ENCODE measurements around the gene TMEM200C. TPM values are rescaled to one million over a fixed set of nuclear protein-coding genes. Genes with fewer than 3 reads are reported as not detected.

Gene TMEM200C
- total and polyA plus RNA-seq, 9 donors, result 0.15 to 7.4 (median 0.80) TPM

DNA sequence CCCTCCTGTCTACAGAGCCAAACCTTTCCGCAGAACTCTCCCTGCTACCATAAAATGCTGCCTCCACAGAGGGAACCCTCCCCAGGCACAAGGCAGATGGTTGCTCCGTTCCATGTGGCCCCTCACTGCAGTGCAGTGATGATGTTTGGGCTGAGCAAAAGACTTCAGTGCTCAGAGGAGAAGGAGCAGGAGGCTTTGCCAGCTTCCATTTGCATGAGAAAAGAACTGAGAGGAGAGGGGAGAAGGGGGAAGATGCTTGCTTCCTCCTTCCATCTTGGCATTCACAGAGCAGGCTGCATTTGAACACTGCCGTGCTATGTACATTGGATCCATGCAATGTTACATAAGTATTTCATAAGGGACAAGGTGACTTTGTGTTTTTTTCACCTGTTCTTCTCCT lies 46.6 kb upstream of the TMEM200C start:
- intact Hi-C loops (cut with DNase I), result no loop called here
- TF ChIP-seq POLR2A (IDR thresholded peaks at IDR 0.05) (no peak), EP300 (IDR thresholded peaks at IDR 0.05) (no peak)
- TF ChIP-seq, protein P1, sequence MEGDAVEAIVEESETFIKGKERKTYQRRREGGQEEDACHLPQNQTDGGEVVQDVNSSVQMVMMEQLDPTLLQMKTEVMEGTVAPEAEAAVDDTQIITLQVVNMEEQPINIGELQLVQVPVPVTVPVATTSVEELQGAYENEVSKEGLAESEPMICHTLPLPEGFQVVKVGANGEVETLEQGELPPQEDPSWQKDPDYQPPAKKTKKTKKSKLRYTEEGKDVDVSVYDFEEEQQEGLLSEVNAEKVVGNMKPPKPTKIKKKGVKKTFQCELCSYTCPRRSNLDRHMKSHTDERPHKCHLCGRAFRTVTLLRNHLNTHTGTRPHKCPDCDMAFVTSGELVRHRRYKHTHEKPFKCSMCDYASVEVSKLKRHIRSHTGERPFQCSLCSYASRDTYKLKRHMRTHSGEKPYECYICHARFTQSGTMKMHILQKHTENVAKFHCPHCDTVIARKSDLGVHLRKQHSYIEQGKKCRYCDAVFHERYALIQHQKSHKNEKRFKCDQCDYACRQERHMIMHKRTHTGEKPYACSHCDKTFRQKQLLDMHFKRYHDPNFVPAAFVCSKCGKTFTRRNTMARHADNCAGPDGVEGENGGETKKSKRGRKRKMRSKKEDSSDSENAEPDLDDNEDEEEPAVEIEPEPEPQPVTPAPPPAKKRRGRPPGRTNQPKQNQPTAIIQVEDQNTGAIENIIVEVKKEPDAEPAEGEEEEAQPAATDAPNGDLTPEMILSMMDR (IDR thresholded peaks at IDR 0.05), result no peak
- DNase-seq, result no peak
- no peak overlapping the region for H3K27ac ChIP-seq
- 36 to 49% (median 46%) methylated on average over 3 of the region's 3 CpGs for WGBS, 3 donors
- H3K4me1 ChIP-seq (ENCODE audit: insufficient read depth), result no peaks in the 10 kb centered on the region
- no peak overlapping the region for H3K4me3 ChIP-seq
- H3K36me3 ChIP-seq, result no peaks in the 10 kb centered on the region
- no peaks in the 10 kb centered on the region for H3K9me3 ChIP-seq
- no peaks in the 10 kb centered on the region for H3K27me3 ChIP-seq

DNA sequence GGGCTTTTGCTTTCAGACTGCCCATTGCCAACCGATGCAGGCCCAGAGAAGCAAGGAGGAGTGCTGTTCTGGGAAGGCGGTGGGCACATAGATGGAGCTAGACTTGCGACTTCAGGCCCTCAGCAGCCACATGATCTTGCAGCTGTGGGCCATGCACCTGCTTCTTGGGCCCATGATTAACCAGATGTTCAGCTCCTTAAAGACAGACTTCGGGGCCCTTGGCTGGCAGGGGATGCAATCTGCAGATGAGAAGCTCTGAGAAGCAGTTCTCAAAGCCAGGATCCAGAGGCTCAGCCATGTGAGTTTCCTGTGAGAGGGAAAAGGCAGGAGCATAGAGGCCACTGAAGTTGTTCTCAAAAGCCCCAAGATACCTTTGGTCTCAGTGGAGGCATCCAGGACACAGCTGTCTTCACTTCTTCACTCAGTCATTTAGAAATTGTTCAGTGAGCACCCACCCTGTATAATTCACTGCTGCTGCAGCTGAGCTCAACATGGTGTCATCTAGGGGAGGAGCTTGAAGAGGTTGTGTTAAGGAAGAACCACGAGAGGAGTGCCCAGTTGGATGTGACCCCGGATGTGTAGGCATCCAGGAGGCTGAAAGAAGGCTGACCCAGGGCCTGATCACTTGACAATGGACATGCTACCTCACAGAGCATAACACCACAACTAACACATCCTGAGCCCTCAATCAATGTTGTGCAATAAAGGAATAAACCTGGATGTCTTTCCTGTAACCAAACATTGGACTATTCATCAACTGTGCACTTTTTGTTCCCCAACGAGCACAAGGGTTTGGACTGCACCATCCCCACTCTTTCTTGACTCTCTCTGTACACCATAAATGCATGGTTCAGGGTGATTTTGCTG lies 44.7 kb upstream of the TMEM200C start:
- no peaks in the 10 kb centered on the region for H3K36me3 ChIP-seq
- WGBS, 3 donors, result 88 to 92% (median 92%) methylated on average over 7 of the region's 7 CpGs
- intact Hi-C loops (cut with DNase I), result no loop called here
- no peak overlapping the region for H3K27ac ChIP-seq
- TF ChIP-seq EP300 (IDR thresholded peaks at IDR 0.05), result no peak
- TF ChIP-seq, protein P1 (IDR thresholded peaks at IDR 0.05), result no peak
- TF ChIP-seq POLR2A (IDR thresholded peaks at IDR 0.05), result no peak
- no peak overlapping the region for H3K4me3 ChIP-seq
- H3K9me3 ChIP-seq, result no peaks in the 10 kb centered on the region
- no peaks in the 10 kb centered on the region for H3K4me1 ChIP-seq (ENCODE audit: insufficient read depth)
- no peaks in the 10 kb centered on the region for H3K27me3 ChIP-seq
- no peak for DNase-seq

DNA sequence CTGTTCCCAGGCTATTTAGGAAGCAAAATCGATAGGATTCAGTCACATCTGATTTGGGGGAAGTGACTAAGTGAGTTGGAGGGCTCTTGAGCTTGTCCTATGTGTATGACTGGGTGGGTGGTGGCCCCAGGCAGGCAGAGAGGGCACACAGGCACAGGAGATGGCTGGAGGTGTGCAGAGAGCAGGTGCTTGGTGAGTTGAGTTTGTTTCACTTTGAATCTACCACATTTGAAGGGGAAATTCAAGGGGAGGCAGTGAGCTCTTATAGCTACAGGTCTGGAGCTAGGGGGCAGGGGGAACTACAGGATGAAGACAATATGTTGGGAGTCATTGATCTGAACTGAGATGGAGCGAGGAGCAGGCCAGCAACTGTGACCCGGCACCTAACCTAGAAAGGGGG lies 42.5 kb upstream of the TMEM200C start:
- Histone ChIP-seq H3K36me3 (no peaks in the 10 kb centered on the region), H3K27ac (no peak overlapping the region), H3K9me3 (no peaks in the 10 kb centered on the region), H3K4me3 (no peak overlapping the region), H3K27me3 (no peaks in the 10 kb centered on the region), H3K4me1 (ENCODE audit: insufficient read depth) (no peaks in the 10 kb centered on the region)
- 88 to 92% (median 91%) methylated on average over 3 of the region's 3 CpGs for WGBS, 3 donors
- intact Hi-C loops (cut with DNase I), result no loop called here
- DNase-seq, result no peak
- TF ChIP-seq, protein P1 (IDR thresholded peaks at IDR 0.05), result no peak
- TF ChIP-seq POLR2A (IDR thresholded peaks at IDR 0.05) (no peak), EP300 (IDR thresholded peaks at IDR 0.05) (no peak)

DNA sequence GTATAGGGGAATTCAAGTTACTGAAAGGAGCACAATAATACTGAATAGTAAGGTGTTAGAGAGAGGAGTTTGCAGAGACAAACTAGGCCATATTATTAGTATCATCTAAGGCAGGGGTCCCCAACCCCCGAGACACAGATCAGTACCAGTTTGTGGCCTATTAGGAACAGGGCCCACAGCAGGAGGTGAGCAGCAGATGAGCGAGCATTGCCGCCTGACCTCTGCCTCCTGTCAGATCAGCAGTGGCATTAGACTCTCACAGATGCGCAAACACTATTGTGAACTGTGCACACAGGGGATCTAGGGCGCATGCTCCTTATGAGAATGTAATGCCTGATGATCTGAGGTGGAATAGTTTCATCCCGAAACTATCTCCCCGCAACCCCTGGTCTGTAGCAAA lies 41.8 kb upstream of the TMEM200C start:
- H3K4me3 ChIP-seq, result no peak overlapping the region
- TF ChIP-seq, protein P1 (IDR thresholded peaks at IDR 0.05), result no peak
- TF ChIP-seq POLR2A (IDR thresholded peaks at IDR 0.05), result no peak
- TF ChIP-seq EP300 (IDR thresholded peaks at IDR 0.05), result no peak
- H3K36me3 ChIP-seq, result no peaks in the 10 kb centered on the region
- H3K27ac ChIP-seq, result no peak overlapping the region
- H3K9me3 ChIP-seq, result no peaks in the 10 kb centered on the region
- WGBS, 3 donors, result 89 to 93% (median 91%) methylated on average over 7 of the region's 7 CpGs
- no peaks in the 10 kb centered on the region for H3K27me3 ChIP-seq
- DNase-seq, result no peak
- intact Hi-C loops (cut with DNase I), result no loop called here
- H3K4me1 ChIP-seq (ENCODE audit: insufficient read depth), result no peaks in the 10 kb centered on the region
